Measurements from ENCODE around the gene SLC41A1.

GRCh38 chr1:205775717-205776056 is 37.3 kb downstream of the SLC41A1 start:
- no peak for TF ChIP-seq CTCF (IDR thresholded peaks at IDR 0.05; ENCODE audit: poor library complexity)
- TF ChIP-seq EZH2phosphoT487 (IDR thresholded peaks at IDR 0.05; ENCODE audit: low read depth, severe bottlenecking, unreplicated experiment) = no peak
